Mucosa of descending colon (tissue), 3 donors: ENCODE data around the gene CARD10. TPM values are rescaled to one million over a fixed set of nuclear protein-coding genes. Genes with fewer than 3 reads are reported as not detected.

Experiments used
- ATAC-seq: fragments of 200-7000 bp; cut with Tn5 transposase; one replicate; pipeline ENCODE4 v1.9.1; 2020; ENCODE audit warnings: mild to moderate bottlenecking, moderate library complexity
- DNase-seq, 3 donors: peaks; one replicate each; pipeline ENCODE4 v3.0.0-alpha.2; 2020
- H3K36me3 ChIP-seq: fragments of 200-600 bp; one replicate; pipeline ENCODE4 v1.8.0; 2021; ENCODE audit warnings: low read depth, mild to moderate bottlenecking
- H3K4me1 ChIP-seq: fragments of 200-600 bp; one replicate; pipeline ENCODE4 v1.8.0; 2021; ENCODE audit warnings: low read depth, mild to moderate bottlenecking
- H3K4me3 ChIP-seq: fragments of 200-600 bp; one replicate; pipeline ENCODE4 v1.8.0; 2021; ENCODE audit warnings: mild to moderate bottlenecking
- H3K9me3 ChIP-seq: fragments of 200-600 bp; one replicate; pipeline ENCODE4 v1.8.0; 2021; ENCODE audit warnings: mild to moderate bottlenecking
- intact Hi-C, 2 donors: fragments of 100-400 bp; cut with DNase I in 1 of 2; cut with micrococcal nuclease in 1 of 2; formaldehyde crosslinking; loops; one replicate each; pipeline versions ENCODE4 v1.11.0 to v1.11.1; 2022; cut with DNase I, micrococcal nuclease
- total RNA-seq, 3 donors: library from RNA; stranded (reverse); fragmentation: NEBNext Ultra II Directional in 2 of 3; extraction: Animal tissue kit (Norgen Biotek cat#: 25700) in 2 of 3; gene quantifications; one replicate each; pipeline versions ENCODE4 v1.2.1 to v1.2.4, GENCODE V29; 2021 to 2023
- TF ChIP-seq, protein P1 (sequence below): fragments of 200-600 bp; IDR thresholded peaks from one replicate; pipeline ENCODE4 v1.8.0; 2022; ENCODE audit warnings: antibody characterized with exemption, mild to moderate bottlenecking
- donor health status: DM: no; HTN: no; CAD: no; lungs with moderate emphysema.
- donor health status: DM: no; HTN: no; CAD: no.
- donor health status: DM: no; HTN: yes; CAD: no.

Gene CARD10
- total RNA-seq, 3 donors from 2014 or later = 43.3 to 74.1 (median 60.5) TPM

DNA sequence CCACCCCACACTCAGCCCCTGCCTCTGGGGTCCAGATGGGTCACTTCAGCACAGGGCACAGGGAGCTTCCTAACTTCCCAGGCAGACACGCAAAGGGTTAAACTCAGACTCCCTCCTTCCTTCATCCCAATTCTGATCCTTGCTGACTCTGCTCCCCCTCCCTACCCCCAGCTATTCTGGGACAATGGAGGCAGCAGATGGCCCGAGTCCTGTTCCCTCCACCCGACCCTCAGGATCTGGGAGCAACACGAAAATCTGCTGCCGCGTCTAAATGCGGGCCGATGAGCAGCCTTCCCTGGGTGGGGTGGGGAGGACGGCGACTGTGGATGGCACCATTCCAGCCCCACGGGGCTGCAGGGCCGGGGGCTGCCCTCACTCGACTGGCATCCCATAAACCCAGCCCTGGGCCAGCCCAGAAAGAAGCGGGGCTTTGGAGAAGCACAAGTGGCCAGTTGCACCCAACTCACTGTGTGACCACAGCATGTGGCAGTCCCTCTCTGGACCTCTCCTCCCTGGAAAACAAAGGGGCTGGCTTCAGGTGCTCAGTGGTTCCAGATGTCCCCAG is 51.7 kb downstream of the CARD10 start:
- intact Hi-C loops = no loop called here
- H3K9me3 ChIP-seq = no peaks in the 10 kb centered on the region
- H3K4me3 ChIP-seq = no peak overlapping the region
- no peaks in the 10 kb centered on the region for H3K4me1 ChIP-seq
- DNase-seq (peak in 1 of 3 donors; percentile 36), ATAC-seq (no peak)
- H3K36me3 ChIP-seq = no peaks in the 10 kb centered on the region
- TF ChIP-seq, protein P1, sequence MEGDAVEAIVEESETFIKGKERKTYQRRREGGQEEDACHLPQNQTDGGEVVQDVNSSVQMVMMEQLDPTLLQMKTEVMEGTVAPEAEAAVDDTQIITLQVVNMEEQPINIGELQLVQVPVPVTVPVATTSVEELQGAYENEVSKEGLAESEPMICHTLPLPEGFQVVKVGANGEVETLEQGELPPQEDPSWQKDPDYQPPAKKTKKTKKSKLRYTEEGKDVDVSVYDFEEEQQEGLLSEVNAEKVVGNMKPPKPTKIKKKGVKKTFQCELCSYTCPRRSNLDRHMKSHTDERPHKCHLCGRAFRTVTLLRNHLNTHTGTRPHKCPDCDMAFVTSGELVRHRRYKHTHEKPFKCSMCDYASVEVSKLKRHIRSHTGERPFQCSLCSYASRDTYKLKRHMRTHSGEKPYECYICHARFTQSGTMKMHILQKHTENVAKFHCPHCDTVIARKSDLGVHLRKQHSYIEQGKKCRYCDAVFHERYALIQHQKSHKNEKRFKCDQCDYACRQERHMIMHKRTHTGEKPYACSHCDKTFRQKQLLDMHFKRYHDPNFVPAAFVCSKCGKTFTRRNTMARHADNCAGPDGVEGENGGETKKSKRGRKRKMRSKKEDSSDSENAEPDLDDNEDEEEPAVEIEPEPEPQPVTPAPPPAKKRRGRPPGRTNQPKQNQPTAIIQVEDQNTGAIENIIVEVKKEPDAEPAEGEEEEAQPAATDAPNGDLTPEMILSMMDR = no peak

DNA sequence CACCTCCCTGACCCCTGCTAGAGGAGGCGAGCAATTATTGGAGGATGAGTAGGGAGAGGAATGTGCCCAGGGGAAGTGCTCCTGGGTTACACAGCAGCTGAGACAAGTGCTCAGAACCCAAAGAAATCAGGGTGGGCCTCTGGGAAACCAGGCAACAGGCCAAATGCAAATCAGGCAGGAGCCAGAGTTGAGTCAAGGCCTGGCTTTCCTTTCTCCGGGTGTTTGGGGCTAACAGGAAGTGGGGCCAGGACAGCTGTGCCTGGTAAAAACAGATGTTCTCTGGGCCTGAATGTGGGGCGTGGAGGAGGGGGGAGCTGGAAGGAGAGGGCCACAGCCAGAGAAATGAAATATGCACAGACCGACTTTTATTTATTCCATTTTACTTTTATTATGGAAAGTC is 55.0 kb downstream of the CARD10 start:
- DNase-seq (peak in 1 of 3 donors; percentile 15), ATAC-seq (peak; percentile 14)
- no peaks in the 10 kb centered on the region for H3K4me1 ChIP-seq
- no peaks in the 10 kb centered on the region for H3K9me3 ChIP-seq
- TF ChIP-seq, protein P1 = no peak
- H3K36me3 ChIP-seq = no peaks in the 10 kb centered on the region
- no peak overlapping the region for H3K4me3 ChIP-seq
- intact Hi-C loops = no loop called here

DNA sequence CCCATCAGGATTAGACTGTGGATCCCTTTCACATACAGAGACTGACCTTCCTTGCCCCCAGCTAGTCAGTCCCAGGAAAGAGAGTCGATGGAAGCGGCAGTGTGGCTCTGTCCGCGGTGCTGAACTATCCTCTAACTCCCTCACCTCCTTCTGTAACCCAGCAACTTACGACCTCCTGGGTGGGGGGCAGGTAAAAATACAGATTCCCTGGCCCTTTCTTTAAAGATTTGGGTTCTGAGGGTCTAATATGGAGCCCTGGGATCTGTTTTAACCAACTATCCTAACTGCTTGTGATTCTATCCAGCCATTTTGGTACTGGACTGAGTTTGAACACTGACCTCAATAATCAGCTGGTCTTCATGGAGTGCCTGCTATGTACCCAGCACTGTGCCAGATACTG is 56.2 kb downstream of the CARD10 start:
- intact Hi-C loops = no loop called here
- ATAC-seq = peak; percentile 40

DNA sequence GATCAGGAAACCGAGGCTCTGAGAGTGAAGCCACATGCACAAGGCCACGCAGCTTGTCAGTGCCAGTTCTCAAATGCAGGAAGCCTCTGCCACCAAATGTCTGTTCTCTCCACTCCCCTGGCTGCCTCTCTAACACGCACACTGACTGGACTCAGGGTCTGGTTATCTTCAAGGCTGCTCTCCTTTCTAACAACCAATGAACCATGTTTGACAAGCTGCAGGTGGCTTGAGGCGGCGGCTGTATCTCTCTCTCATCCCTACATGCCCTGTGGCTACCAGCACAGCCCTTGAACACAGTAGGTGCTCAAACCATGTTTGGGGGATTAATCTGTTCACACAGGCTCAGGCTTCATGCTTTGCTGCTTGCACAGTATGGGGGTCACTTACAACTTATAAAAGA is 56.8 kb downstream of the CARD10 start:
- intact Hi-C loops = no loop called here
- peak in 1 of 3 donors; percentile 2 for DNase-seq
- H3K9me3 ChIP-seq = no peaks in the 10 kb centered on the region
- TF ChIP-seq, protein P1 = no peak
- H3K4me1 ChIP-seq = no peaks in the 10 kb centered on the region
- no peak overlapping the region for H3K4me3 ChIP-seq
- no peaks in the 10 kb centered on the region for H3K36me3 ChIP-seq
- ATAC-seq = no peak

More for the DNA sequence above, 56.2 kb downstream of the CARD10 start:
- H3K4me3 ChIP-seq = no peak overlapping the region
- H3K9me3 ChIP-seq = no peaks in the 10 kb centered on the region
- H3K4me1 ChIP-seq = no peaks in the 10 kb centered on the region
- no peaks in the 10 kb centered on the region for H3K36me3 ChIP-seq
- peak in 1 of 3 donors; percentile 46 for DNase-seq
- TF ChIP-seq, protein P1 = no peak

DNA sequence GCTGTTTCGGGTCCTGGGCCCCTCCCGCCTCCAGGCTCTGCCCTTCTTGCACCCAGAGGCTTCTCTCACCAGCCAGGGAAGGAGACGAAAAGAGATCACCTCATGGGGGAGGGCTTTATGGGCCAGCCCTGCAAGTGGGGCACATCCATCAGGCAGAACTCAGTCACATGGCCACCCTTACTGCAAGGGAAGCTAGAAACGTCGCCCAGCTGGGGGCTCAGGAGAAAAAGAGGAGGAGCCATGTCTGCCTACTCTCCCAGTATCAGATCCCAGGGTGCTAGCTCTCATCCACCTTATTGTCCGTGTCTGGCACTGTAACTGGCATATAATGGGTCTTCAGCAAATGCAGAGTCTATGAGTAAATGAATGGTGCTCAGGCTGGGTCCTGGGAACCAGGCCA is 57.3 kb downstream of the CARD10 start:
- no peak overlapping the region for H3K4me3 ChIP-seq
- TF ChIP-seq, protein P1 = no peak
- DNase-seq (peak in 1 of 3 donors; percentile 5), ATAC-seq (no peak)
- no peaks in the 10 kb centered on the region for H3K9me3 ChIP-seq
- no peaks in the 10 kb centered on the region for H3K4me1 ChIP-seq
- intact Hi-C loops = no loop called here
- H3K36me3 ChIP-seq = no peaks in the 10 kb centered on the region

DNA sequence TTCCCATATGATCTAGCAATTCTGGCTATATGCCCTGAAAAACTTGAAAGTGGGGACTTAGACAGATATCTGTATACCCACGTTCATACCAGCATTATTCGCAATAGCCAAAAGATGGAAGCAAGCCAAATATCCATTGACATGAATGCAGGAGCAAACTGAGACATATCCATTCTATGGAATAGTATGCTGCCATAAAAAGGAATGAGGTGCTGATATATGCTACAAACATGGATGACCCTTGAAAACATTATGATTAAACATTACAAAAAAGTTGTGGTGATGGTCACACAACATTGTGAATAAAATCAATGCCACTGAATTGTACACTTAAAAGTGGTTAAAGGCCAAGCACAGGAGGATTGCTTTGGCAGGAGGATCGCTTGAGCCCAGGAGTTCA is 58.5 kb downstream of the CARD10 start:
- TF ChIP-seq, protein P1 = no peak
- ATAC-seq (no peak), DNase-seq (no peak)
- intact Hi-C loops = no loop called here
- no peak overlapping the region for H3K4me3 ChIP-seq
- H3K9me3 ChIP-seq = no peaks in the 10 kb centered on the region
- no peaks in the 10 kb centered on the region for H3K4me1 ChIP-seq
- no peaks in the 10 kb centered on the region for H3K36me3 ChIP-seq
